HepG2 (cell line): ENCODE measurements around the gene SPARC. TPM values are rescaled to one million over a fixed set of nuclear protein-coding genes. Genes with fewer than 3 reads are reported as not detected.
A peak's percentile ranks its signal among the peaks of the same experiment; 100 is the strongest.

Experiments used
- ATAC-seq: fragments of 200-7000 bp; cut with Tn5 transposase; 3 replicates; pipeline ENCODE4 v1.9.1; 2020; ENCODE audit warnings: mild to moderate bottlenecking, moderate library complexity
- BruUV-seq: library from RNA; stranded (reverse); fragments of 400-500 nt; replicated peaks from 2 replicates; lab custom pipeline; 2021; lab: Mats Ljungman, UMichigan
- CTCF ChIA-PET: fragments of 300-600 bp; formaldehyde crosslinking; extraction: SDS; loops from one replicate; lab custom pipeline; 2021; ENCODE audit warnings: low total read pairs, inconsistent platforms, low intra/inter-chr PET ratio; lab: Yijun Ruan, JAX
- POLR2A ChIA-PET: fragments of 350-600 bp; sonication (Branson Sonifier 250); formaldehyde crosslinking; loops from one replicate; lab custom pipeline; 2020; ENCODE audit warnings: antibody characterized with exemption, inconsistent platforms; lab: Yijun Ruan, JAX
- DNase-seq: peaks from one replicate; pipeline ENCODE4 v3.0.0-alpha.2; 2015; ENCODE audit warnings: low spot score
- FAIRE-seq: peaks from 3 replicates; lab custom pipeline; 2011; peaks lifted over from hg19 to GRCh38; lab: Jason Lieb, UNC
- H2AFZ ChIP-seq: one replicate; pipeline ENCODE4 v1.6.1; 2011; ENCODE audit warnings: low read length, inconsistent platforms
- H3K27ac ChIP-seq: fragments of 300-600 bp; 3 replicates; pipeline ENCODE4 v1.8.0; 2011; ENCODE audit warnings: mixed run types, mild to moderate bottlenecking, mixed read lengths, low read length, inconsistent platforms; ENCODE audit not compliant: insufficient read depth; ENCODE audit errors: extremely low read length
- H3K27me3 ChIP-seq, 2 experiments: fragments of 200-600 bp in 1 of 2; 2 replicates in 1 of 2; 3 replicates in 1 of 2; pipeline versions ENCODE4 v1.6.0 to v1.8.0; 2011; ENCODE audit warnings: low read length in 2 of 2, mild to moderate bottlenecking in 2 of 2, moderate library complexity in 2 of 2, inconsistent platforms in 1 of 2; ENCODE audit not compliant: insufficient read depth in 2 of 2, control insufficient read depth in 1 of 2
- H3K36me3 ChIP-seq, 2 experiments: fragments of 200-600 bp in 1 of 2; replicated peaks in 1 of 2; 2 replicates in 1 of 2; 3 replicates in 1 of 2; pipeline versions ENCODE4 v1.5.1 to v1.8.0; 2011; ENCODE audit warnings: low read length in 2 of 2, inconsistent platforms in 1 of 2; ENCODE audit not compliant: insufficient read depth in 2 of 2, control insufficient read depth in 1 of 2
- H3K4me1 ChIP-seq: 2 replicates; pipeline ENCODE4 v1.5.1; 2012; ENCODE audit warnings: low read length, inconsistent platforms; ENCODE audit not compliant: insufficient read depth
- H3K4me2 ChIP-seq: 2 replicates; pipeline ENCODE4 v1.6.0; 2011; ENCODE audit warnings: low read depth, low read length, inconsistent platforms
- H3K4me3 ChIP-seq, 3 experiments: fragments of 200-600 bp in 1 of 3; sonication (generic), shearing (Covaris generic) in 1 of 3; replicated peaks in 1 of 3; 2 replicates each; pipeline ENCODE4 v1.5.1; 2011 to 2016; ENCODE audit warnings: low read length in 3 of 3, inconsistent platforms in 2 of 3, low read depth in 2 of 3, mild to moderate bottlenecking in 2 of 3, control low read depth in 1 of 3, mixed read lengths in 1 of 3; ENCODE audit not compliant: insufficient read depth in 1 of 3
- H3K79me2 ChIP-seq: one replicate; pipeline ENCODE4 v1.6.1; 2011; ENCODE audit warnings: low read length, inconsistent platforms; ENCODE audit not compliant: insufficient read depth
- H3K9ac ChIP-seq: 2 replicates; pipeline ENCODE4 v1.6.0; 2011; ENCODE audit warnings: mild to moderate bottlenecking, low read depth, low read length, inconsistent platforms; ENCODE audit not compliant: insufficient read depth
- H3K9me3 ChIP-seq: 2 replicates; pipeline ENCODE4 v1.5.1; 2012; ENCODE audit warnings: mild to moderate bottlenecking, low read length
- H4K20me1 ChIP-seq: 2 replicates; pipeline ENCODE4 v1.6.0; 2011; ENCODE audit warnings: inconsistent platforms, mild to moderate bottlenecking, low read length, moderate library complexity; ENCODE audit not compliant: insufficient read depth
- CBFB ChIP-seq: sonication (generic); formaldehyde crosslinking; IDR thresholded peaks from 2 replicates; pipeline ENCODE4 v1.4.0; 2020; ENCODE audit warnings: missing genetic modification reagents
- CC2D1A ChIP-seq: sonication (generic); formaldehyde crosslinking; IDR thresholded peaks from 2 replicates; pipeline ENCODE4 v1.8.1; 2023; ENCODE audit warnings: mild to moderate bottlenecking, missing genetic modification reagents
- CCAR2 ChIP-seq: fragments of 200-400 bp; formaldehyde crosslinking; optimal IDR thresholded peaks from 2 replicates; pipeline ENCODE3; 2018; ENCODE audit warnings: low read depth, mild to moderate bottlenecking, low read length, moderate library complexity
- ETV5 ChIP-seq: IDR thresholded peaks from 2 replicates; pipeline ENCODE4 v1.6.1; 2018; ENCODE audit warnings: missing biosample characterization, missing genetic modification reagents, inconsistent platforms, borderline replicate concordance
- NCOA1 ChIP-seq: sonication (generic); formaldehyde crosslinking; IDR thresholded peaks from 2 replicates; pipeline ENCODE4 v1.9.0; 2021; ENCODE audit warnings: missing genetic modification reagents
- RFX1 ChIP-seq: fragments of 450-650 bp; IDR thresholded peaks from 2 replicates; pipeline ENCODE4 v1.6.1; 2017
- RORA ChIP-seq: sonication (generic); formaldehyde crosslinking; IDR thresholded peaks from 2 replicates; pipeline ENCODE4 v1.5.0; 2020; ENCODE audit warnings: mild to moderate bottlenecking, missing genetic modification reagents, moderate library complexity
- SETDB1 ChIP-seq: sonication (generic); formaldehyde crosslinking; IDR thresholded peaks from 2 replicates; pipeline ENCODE4 v1.5.1; 2020; ENCODE audit warnings: missing genetic modification reagents, mild to moderate bottlenecking, borderline replicate concordance
- ZNF296 ChIP-seq: sonication (generic); formaldehyde crosslinking; conservative IDR thresholded peaks from 2 replicates; pipeline ENCODE4 v1.5.0; 2020; ENCODE audit warnings: mild to moderate bottlenecking, missing genetic modification reagents
- ZNF441 ChIP-seq: sonication (generic); formaldehyde crosslinking; IDR thresholded peaks from 2 replicates; pipeline ENCODE4 v1.7.0; 2021; ENCODE audit warnings: missing genetic modification reagents, borderline replicate concordance
- ZNF556 ChIP-seq: sonication (generic); formaldehyde crosslinking; IDR thresholded peaks from 2 replicates; pipeline ENCODE4 v1.4.0; 2020; ENCODE audit warnings: mild to moderate bottlenecking, missing genetic modification reagents, borderline replicate concordance
- ZNF558 ChIP-seq: sonication (generic); formaldehyde crosslinking; IDR thresholded peaks from 2 replicates; pipeline ENCODE4 v1.9.0; 2022; ENCODE audit warnings: mild to moderate bottlenecking, missing genetic modification reagents, borderline replicate concordance
- WGBS: methylation state at CpG from one replicate; pipeline ENCODE4 v1.1.6; 2017; ENCODE audit warnings: low lambda C conversion rate; 5-methylcytosine and 5-hydroxymethylcytosine counted together
- in situ Hi-C: cut with HindIII; loops from 2 replicates; pipeline ENCODE4 v1.10.0; 2017; ENCODE audit warnings: low pct_unique_long_range_greater_than_20kb; ENCODE audit not compliant: extremely low pct_ligation_motif_present
- intact Hi-C: fragments of 100-400 bp; cut with micrococcal nuclease; formaldehyde crosslinking; loops from one replicate; pipeline ENCODE4 v1.10.0; 2022; ENCODE audit not compliant: unreplicated experiment
- polyA plus RNA-seq, 8 experiments: library from polyadenylated mRNA; depleted of rRNA in 3 of 8; stranded (reverse) in 7 of 8; unstranded in 1 of 8; fragments of >200 nt; fragmentation: Illumina TruSeq in 4 of 8; extraction: Trizol in 4 of 8; gene quantifications; 2 replicates each; pipeline versions ENCODE4 v1.2.1 to v1.2.3, GENCODE V29; 2011 to 2016; ENCODE audit warnings: low read depth in 4 of 8, missing spikeins in 1 of 8, mixed read lengths in 1 of 8; ENCODE audit not compliant: insufficient read depth in 1 of 8
- total RNA-seq, 5 experiments: library from RNA; depleted of rRNA; stranded (reverse); fragments of >200 nt; fragmentation: Illumina TruSeq; extraction: Trizol; gene quantifications; 2 replicates each; pipeline ENCODE4 v1.2.3, GENCODE V29; 2016; ENCODE audit warnings: low read depth in 1 of 5
- TF ChIP-seq, protein P1 (sequence below): IDR thresholded peaks from 2 replicates; pipeline ENCODE4 v1.6.1; 2016; ENCODE audit warnings: missing compliant biosample characterization, missing genetic modification reagents, borderline replicate concordance
- TF ChIP-seq, protein P2 (sequence below): sonication (generic); formaldehyde crosslinking; IDR thresholded peaks from 2 replicates; pipeline ENCODE4 v1.8.0; 2022; ENCODE audit warnings: mild to moderate bottlenecking, missing genetic modification reagents, moderate library complexity
- TF ChIP-seq, protein P3 (sequence below): IDR thresholded peaks from 2 replicates; pipeline ENCODE4 v1.6.1; 2012; ENCODE audit warnings: low read length, improper control_type of control experiment
- TF ChIP-seq, protein P4 (sequence below), 2 experiments: IDR thresholded peaks; 2 replicates each; pipeline ENCODE4 v1.6.1; 2011 to 2012; ENCODE audit warnings: low read length in 2 of 2, borderline replicate concordance in 1 of 2, low read depth in 1 of 2, mild to moderate bottlenecking in 1 of 2, moderate library complexity in 1 of 2

SPARC gene
- total and polyA plus RNA-seq, 2 of the 13 experiments (the other 11 are each of a cell fraction or from before 2014, with no cell fraction given): 76.7 to 192 TPM

DNA sequence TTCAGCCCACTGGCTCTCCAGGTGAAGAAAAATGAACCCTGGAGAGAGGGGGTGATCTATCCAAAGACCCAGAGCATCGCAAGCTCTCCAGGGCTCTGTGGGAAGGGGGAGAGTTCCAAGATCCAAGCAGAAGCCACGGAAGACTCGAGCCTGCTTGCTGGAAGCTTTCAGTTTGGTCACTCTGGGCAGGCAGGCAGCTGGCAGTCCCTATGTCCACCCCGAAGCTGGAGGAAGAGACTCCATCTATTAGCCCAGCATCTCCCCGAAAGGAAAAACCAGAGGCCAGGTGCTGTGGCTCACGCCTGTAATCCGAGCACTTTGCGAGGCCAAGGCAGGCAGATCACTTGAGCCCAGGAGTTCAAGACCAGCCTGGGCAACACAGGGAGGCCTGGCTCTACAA is 10.7 kb upstream of the SPARC start:
- in situ Hi-C loops: no loop called here
- Histone ChIP-seq H3K27ac (no peak overlapping the region), H3K4me2 (peak overlapping the region; percentile 27; the same call in 1 of the 2 replicates), H2AFZ (no peak overlapping the region), H3K27me3 (no peaks in the 10 kb centered on the region; a peak in 1 of 5 replicates), H3K9ac (no peak overlapping the region), H3K36me3 (no peaks in the 10 kb centered on the region), H3K4me3 (no peak overlapping the region), H3K4me1 (peaks cover 81% of the 10 kb centered on the region), H4K20me1 (no peaks in the 10 kb centered on the region), H3K79me2 (no peaks in the 10 kb centered on the region), H3K9me3 (no peaks in the 10 kb centered on the region)
- no TSS peak for BruUV-seq
- FAIRE-seq (no peak), ATAC-seq (no peak), DNase-seq (no peak)
- ChIA-PET POLR2A (no interaction called here), CTCF (no interaction called here)
- intact Hi-C loops: no loop called here
- WGBS: 42% methylated on average over 5 of the region's 8 CpGs
- TF ChIP-seq, protein P1, sequence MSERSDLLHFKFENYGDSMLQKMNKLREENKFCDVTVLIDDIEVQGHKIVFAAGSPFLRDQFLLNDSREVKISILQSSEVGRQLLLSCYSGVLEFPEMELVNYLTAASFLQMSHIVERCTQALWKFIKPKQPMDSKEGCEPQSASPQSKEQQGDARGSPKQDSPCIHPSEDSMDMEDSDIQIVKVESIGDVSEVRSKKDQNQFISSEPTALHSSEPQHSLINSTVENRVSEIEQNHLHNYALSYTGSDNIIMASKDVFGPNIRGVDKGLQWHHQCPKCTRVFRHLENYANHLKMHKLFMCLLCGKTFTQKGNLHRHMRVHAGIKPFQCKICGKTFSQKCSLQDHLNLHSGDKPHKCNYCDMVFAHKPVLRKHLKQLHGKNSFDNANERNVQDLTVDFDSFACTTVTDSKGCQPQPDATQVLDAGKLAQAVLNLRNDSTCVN (CRISPR knock-in tag): no peak
- TF ChIP-seq NCOA1 (CRISPR knock-in tag) (no peak), ETV5 (CRISPR knock-in tag) (no peak), CBFB (CRISPR knock-in tag) (no peak), RORA (CRISPR knock-in tag) (no peak), SETDB1 (CRISPR knock-in tag) (no peak), CC2D1A (no peak), ZNF296 (CRISPR knock-in tag) (no peak), ZNF441 (CRISPR knock-in tag) (no peak), RFX1 (no peak), ZNF558 (CRISPR knock-in tag) (no peak), ZNF556 (CRISPR knock-in tag) (no peak), CCAR2 (no peak)
- TF ChIP-seq, protein P2, sequence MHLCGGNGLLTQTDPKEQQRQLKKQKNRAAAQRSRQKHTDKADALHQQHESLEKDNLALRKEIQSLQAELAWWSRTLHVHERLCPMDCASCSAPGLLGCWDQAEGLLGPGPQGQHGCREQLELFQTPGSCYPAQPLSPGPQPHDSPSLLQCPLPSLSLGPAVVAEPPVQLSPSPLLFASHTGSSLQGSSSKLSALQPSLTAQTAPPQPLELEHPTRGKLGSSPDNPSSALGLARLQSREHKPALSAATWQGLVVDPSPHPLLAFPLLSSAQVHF (CRISPR knock-in tag): no peak
- TF ChIP-seq, protein P3, sequence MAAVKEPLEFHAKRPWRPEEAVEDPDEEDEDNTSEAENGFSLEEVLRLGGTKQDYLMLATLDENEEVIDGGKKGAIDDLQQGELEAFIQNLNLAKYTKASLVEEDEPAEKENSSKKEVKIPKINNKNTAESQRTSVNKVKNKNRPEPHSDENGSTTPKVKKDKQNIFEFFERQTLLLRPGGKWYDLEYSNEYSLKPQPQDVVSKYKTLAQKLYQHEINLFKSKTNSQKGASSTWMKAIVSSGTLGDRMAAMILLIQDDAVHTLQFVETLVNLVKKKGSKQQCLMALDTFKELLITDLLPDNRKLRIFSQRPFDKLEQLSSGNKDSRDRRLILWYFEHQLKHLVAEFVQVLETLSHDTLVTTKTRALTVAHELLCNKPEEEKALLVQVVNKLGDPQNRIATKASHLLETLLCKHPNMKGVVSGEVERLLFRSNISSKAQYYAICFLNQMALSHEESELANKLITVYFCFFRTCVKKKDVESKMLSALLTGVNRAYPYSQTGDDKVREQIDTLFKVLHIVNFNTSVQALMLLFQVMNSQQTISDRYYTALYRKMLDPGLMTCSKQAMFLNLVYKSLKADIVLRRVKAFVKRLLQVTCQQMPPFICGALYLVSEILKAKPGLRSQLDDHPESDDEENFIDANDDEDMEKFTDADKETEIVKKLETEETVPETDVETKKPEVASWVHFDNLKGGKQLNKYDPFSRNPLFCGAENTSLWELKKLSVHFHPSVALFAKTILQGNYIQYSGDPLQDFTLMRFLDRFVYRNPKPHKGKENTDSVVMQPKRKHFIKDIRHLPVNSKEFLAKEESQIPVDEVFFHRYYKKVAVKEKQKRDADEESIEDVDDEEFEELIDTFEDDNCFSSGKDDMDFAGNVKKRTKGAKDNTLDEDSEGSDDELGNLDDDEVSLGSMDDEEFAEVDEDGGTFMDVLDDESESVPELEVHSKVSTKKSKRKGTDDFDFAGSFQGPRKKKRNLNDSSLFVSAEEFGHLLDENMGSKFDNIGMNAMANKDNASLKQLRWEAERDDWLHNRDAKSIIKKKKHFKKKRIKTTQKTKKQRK: no peak
- TF ChIP-seq, protein P4, sequence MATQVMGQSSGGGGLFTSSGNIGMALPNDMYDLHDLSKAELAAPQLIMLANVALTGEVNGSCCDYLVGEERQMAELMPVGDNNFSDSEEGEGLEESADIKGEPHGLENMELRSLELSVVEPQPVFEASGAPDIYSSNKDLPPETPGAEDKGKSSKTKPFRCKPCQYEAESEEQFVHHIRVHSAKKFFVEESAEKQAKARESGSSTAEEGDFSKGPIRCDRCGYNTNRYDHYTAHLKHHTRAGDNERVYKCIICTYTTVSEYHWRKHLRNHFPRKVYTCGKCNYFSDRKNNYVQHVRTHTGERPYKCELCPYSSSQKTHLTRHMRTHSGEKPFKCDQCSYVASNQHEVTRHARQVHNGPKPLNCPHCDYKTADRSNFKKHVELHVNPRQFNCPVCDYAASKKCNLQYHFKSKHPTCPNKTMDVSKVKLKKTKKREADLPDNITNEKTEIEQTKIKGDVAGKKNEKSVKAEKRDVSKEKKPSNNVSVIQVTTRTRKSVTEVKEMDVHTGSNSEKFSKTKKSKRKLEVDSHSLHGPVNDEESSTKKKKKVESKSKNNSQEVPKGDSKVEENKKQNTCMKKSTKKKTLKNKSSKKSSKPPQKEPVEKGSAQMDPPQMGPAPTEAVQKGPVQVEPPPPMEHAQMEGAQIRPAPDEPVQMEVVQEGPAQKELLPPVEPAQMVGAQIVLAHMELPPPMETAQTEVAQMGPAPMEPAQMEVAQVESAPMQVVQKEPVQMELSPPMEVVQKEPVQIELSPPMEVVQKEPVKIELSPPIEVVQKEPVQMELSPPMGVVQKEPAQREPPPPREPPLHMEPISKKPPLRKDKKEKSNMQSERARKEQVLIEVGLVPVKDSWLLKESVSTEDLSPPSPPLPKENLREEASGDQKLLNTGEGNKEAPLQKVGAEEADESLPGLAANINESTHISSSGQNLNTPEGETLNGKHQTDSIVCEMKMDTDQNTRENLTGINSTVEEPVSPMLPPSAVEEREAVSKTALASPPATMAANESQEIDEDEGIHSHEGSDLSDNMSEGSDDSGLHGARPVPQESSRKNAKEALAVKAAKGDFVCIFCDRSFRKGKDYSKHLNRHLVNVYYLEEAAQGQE (IDR thresholded peaks at IDR 0.05; ENCODE audit: borderline replicate concordance in 1 of 2, low read depth in 1 of 2, low read length in 2 of 2): no peak
